Hepatocyte (in vitro differentiated cells): ENCODE measurements around the gene ARSB. TPM values are rescaled to one million over a fixed set of nuclear protein-coding genes. Genes with fewer than 3 reads are reported as not detected.

Experiments used
- DNase-seq: peaks from one replicate; pipeline ENCODE4 v3.0.0-alpha.2; 2016; ENCODE audit warnings: low spot score
- H2AFZ ChIP-seq: fragments of 200-600 bp; sonication (generic); 2 replicates; pipeline ENCODE4 v1.6.0; 2016; ENCODE audit warnings: antibody characterized with exemption, mild to moderate bottlenecking
- H3K27ac ChIP-seq: fragments of 200-600 bp; sonication (generic); 2 replicates; pipeline ENCODE4 v1.5.1; 2016; ENCODE audit warnings: mild to moderate bottlenecking
- H3K27me3 ChIP-seq: fragments of 200-600 bp; sonication (generic); 2 replicates; pipeline ENCODE4 v1.6.1; 2016
- H3K36me3 ChIP-seq: fragments of 200-600 bp; sonication (generic); replicated peaks from 2 replicates; pipeline ENCODE4 v1.5.1; 2016; ENCODE audit warnings: low read depth; ENCODE audit not compliant: insufficient read depth
- H3K4me1 ChIP-seq: fragments of 200-600 bp; sonication (generic); 2 replicates; pipeline ENCODE4 v1.5.1; 2016; ENCODE audit warnings: mild to moderate bottlenecking, moderate library complexity; ENCODE audit not compliant: insufficient read depth
- H3K4me2 ChIP-seq: fragments of 200-600 bp; sonication (generic); 2 replicates; pipeline ENCODE4 v1.6.0; 2016
- H3K4me3 ChIP-seq: fragments of 200-600 bp; sonication (generic); 2 replicates; pipeline ENCODE4 v1.5.1; 2016; ENCODE audit warnings: mild to moderate bottlenecking
- H3K79me2 ChIP-seq: fragments of 200-600 bp; sonication (generic); 2 replicates; pipeline ENCODE4 v1.6.0; 2017; ENCODE audit warnings: mild to moderate bottlenecking
- H3K9me2 ChIP-seq: fragments of 200-600 bp; sonication (generic); replicated peaks from 2 replicates; pipeline ENCODE4 v1.6.0; 2017; ENCODE audit warnings: mild to moderate bottlenecking; ENCODE audit not compliant: insufficient read depth
- H3K9me3 ChIP-seq: fragments of 200-600 bp; sonication (generic); 2 replicates; pipeline ENCODE4 v1.5.1; 2016; ENCODE audit warnings: low read depth, mild to moderate bottlenecking
- H4K20me1 ChIP-seq: fragments of 200-600 bp; sonication (generic); 2 replicates; pipeline ENCODE4 v1.6.0; 2016; ENCODE audit warnings: mild to moderate bottlenecking; ENCODE audit not compliant: insufficient read depth, poor library complexity, severe bottlenecking
- CTCF ChIP-seq: fragments of 200-600 bp; sonication (generic); IDR thresholded peaks from 2 replicates; pipeline ENCODE4 v1.5.1; 2016; ENCODE audit warnings: antibody characterized with exemption, mild to moderate bottlenecking; ENCODE audit not compliant: poor library complexity
- EZH2 ChIP-seq: fragments of 200-600 bp; sonication (generic); IDR thresholded peaks from 2 replicates; pipeline ENCODE4 v1.6.1; 2016; ENCODE audit warnings: antibody characterized with exemption, mild to moderate bottlenecking, borderline replicate concordance
- EZH2phosphoT487 ChIP-seq: fragments of 200-600 bp; sonication (generic); IDR thresholded peaks from one replicate; pipeline ENCODE4 v1.6.1; 2018; ENCODE audit warnings: antibody characterized with exemption, mild to moderate bottlenecking, low read depth, moderate library complexity; ENCODE audit not compliant: unreplicated experiment, severe bottlenecking
- WGBS: methylation state at CpG from one replicate; pipeline ENCODE4 v1.1.6; 2016; ENCODE audit warnings: low lambda C conversion rate; ENCODE audit errors: missing lambda C conversion rate; 5-methylcytosine and 5-hydroxymethylcytosine counted together
- polyA plus RNA-seq: library from polyadenylated mRNA; unstranded; fragments of >200 nt; fragmentation: Nextera tagmentation; extraction: Ambion mirVana; gene quantifications from 2 replicates; pipeline ENCODE4 v1.2.1, GENCODE V29; 2016
- total RNA-seq: library from RNA; depleted of rRNA; stranded (reverse); fragments of >200 nt; gene quantifications from 2 replicates; pipeline ENCODE4 v1.2.3, GENCODE V29; 2014

Gene ARSB
- total and polyA plus RNA-seq, 2 experiments from 2014 or later, result 13.5 to 19.8 TPM

DNA sequence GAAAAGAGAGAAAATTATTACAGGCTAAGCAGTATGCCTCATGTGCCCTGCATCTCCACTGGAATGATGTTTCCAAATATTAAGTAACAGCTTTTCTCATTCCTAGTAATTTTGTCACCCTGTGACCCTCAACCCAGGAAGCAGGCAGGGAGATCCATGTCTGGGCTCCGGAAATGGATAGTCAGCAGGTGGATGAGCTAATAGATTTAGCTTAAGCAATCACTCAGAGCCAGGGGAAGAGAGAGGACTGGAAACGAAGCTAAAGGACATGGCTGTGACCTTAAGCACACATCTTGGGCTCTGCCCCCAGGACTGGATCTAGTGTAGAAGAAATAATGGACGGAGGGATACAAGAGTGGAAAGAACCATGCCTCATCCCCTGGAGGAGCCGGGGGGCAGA is 89.5 kb downstream of the ARSB start:
- Histone ChIP-seq H3K27ac (no peak overlapping the region), H3K79me2 (no peaks in the 10 kb centered on the region), H3K9me3 (no peaks in the 10 kb centered on the region), H3K4me3 (no peak overlapping the region), H3K4me2 (no peak overlapping the region), H2AFZ (no peak overlapping the region), H3K4me1 (no peaks in the 10 kb centered on the region), H3K9me2 (no peaks in the 10 kb centered on the region), H3K27me3 (no peaks in the 10 kb centered on the region), H3K36me3 (no peaks in the 10 kb centered on the region), H4K20me1 (no peaks in the 10 kb centered on the region)
- peak; percentile 11 for DNase-seq
- WGBS, result 82% methylated on average over 4 of the region's 4 CpGs
- TF ChIP-seq EZH2 (no peak), CTCF (no peak), EZH2phosphoT487 (no peak)

DNA sequence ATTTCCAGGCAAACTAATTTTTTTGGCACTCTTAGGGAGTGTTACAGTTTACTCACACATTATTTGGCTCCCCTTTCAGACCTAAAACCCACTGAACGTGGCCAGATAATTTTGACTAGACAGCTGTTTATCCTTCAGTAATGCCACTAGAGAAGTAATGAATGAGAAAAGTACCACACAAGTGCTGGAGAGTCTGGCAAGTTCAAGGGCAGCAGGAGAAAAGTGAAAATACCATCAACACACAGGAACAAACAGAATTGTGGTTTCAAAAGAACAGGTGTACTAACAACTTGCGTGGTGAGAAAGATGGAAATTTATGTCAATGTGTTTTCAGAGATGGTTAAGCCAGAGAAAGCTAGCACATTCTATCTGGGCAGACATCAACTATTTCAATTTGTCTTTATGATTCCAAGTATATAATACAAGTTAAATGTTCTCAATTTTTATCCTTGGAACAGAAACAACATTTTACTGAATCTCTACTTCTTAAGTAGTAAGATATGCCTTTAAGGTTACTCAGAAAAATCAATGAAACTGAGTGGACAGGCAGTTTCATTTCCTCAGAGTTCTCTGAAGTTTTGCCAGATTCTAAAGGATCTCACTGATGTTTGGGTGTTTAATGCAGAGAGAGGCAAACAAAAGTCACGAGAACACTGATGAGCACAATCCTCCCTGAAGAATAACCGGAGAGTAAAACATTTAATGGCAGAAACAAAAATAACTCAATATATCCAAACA is 91.0 kb downstream of the ARSB start:
- no peak for TF ChIP-seq CTCF
- TF ChIP-seq EZH2, result no peak
- no peak for TF ChIP-seq EZH2phosphoT487
- H3K27me3 ChIP-seq, result no peaks in the 10 kb centered on the region
- H3K4me2 ChIP-seq, result no peak overlapping the region
- H3K9me2 ChIP-seq, result no peaks in the 10 kb centered on the region
- no peaks in the 10 kb centered on the region for H3K4me1 ChIP-seq
- H3K79me2 ChIP-seq, result no peaks in the 10 kb centered on the region
- no peaks in the 10 kb centered on the region for H4K20me1 ChIP-seq
- H3K4me3 ChIP-seq, result no peak overlapping the region
- 84% methylated on average over 4 of the region's 4 CpGs for WGBS
- DNase-seq, result no peak
- H3K27ac ChIP-seq, result no peak overlapping the region
- H2AFZ ChIP-seq, result no peak overlapping the region
- H3K36me3 ChIP-seq, result no peaks in the 10 kb centered on the region
- no peaks in the 10 kb centered on the region for H3K9me3 ChIP-seq

GRCh38 chr5:78890667-78891379 is 94.3 kb downstream of the ARSB start:
- Histone ChIP-seq H3K36me3 (no peaks in the 10 kb centered on the region), H3K27ac (no peak overlapping the region), H3K4me2 (no peak overlapping the region), H3K4me1 (no peaks in the 10 kb centered on the region), H3K9me2 (no peaks in the 10 kb centered on the region), H3K79me2 (no peaks in the 10 kb centered on the region), H2AFZ (no peak overlapping the region), H3K9me3 (no peaks in the 10 kb centered on the region), H3K4me3 (no peak overlapping the region), H3K27me3 (no peaks in the 10 kb centered on the region), H4K20me1 (no peaks in the 10 kb centered on the region)
- TF ChIP-seq CTCF (no peak), EZH2 (no peak), EZH2phosphoT487 (no peak)
- DNase-seq, result no peak
- 83% methylated on average over 3 of the region's 3 CpGs for WGBS
